Articular chondrocyte of knee joint (primary cell): Measurements from ENCODE around the gene SLC38A11. TPM values are rescaled to one million over a fixed set of nuclear protein-coding genes. Genes with fewer than 3 reads are reported as not detected.

ENCODE experiments used
- small RNA-seq: library from RNA; depleted of rRNA; stranded (forward); fragments of <200 nt; gene quantifications from one replicate; pipeline ENCODE3, GENCODE V24; 2012
- total RNA-seq: library from RNA; depleted of rRNA; stranded (reverse); fragments of >200 nt; gene quantifications from 2 replicates; pipeline ENCODE4 v1.2.3, GENCODE V29; 2012

The SLC38A11 gene, protein sequence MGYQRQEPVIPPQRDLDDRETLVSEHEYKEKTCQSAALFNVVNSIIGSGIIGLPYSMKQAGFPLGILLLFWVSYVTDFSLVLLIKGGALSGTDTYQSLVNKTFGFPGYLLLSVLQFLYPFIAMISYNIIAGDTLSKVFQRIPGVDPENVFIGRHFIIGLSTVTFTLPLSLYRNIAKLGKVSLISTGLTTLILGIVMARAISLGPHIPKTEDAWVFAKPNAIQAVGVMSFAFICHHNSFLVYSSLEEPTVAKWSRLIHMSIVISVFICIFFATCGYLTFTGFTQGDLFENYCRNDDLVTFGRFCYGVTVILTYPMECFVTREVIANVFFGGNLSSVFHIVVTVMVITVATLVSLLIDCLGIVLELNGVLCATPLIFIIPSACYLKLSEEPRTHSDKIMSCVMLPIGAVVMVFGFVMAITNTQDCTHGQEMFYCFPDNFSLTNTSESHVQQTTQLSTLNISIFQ
- 0.26 and 0.43 TPM in 2 replicates for total RNA-seq

GRCh38 chr2:164954954-164955701, at the start of gene SLC38A11:
TSS of gene SLC38A11 (minus strand) at chr2:164955525. CDS start at chr2:164955247, 278 bp downstream.

Small RNA genes within 50 kb of the gene (small RNA-seq; reads per million reads assigned to genes)
- gene RNA5SP110: not detected
- not detected for gene RNA5SP111

Other genes starting within 250 kb of the SLC38A11 start
- 33.2 and 33.3 TPM in 2 replicates for gene COBLL1, start 113.7 kb downstream of the SLC38A11 start, total RNA-seq
- gene SCN3A, start 248.5 kb upstream of the SLC38A11 start, total RNA-seq: 0.13 and 0.54 TPM in 2 replicates